GM12878 (cell line): Measurements from ENCODE around the gene FOLR3. TPM values are rescaled to one million over a fixed set of nuclear protein-coding genes. Genes with fewer than 3 reads are reported as not detected.

ENCODE experiments used
- ATAC-seq: fragments of 200-7000 bp; cut with Tn5 transposase; 3 replicates; pipeline ENCODE4 v1.9.1; 2020; ENCODE audit warnings: mild to moderate bottlenecking, moderate library complexity
- BruUV-seq: library from RNA; stranded (reverse); fragments of 400-500 nt; replicated peaks from 2 replicates; lab custom pipeline; 2021; lab: Mats Ljungman, UMichigan
- CTCF ChIA-PET: fragments of 300-600 bp; sonication (Branson Sonifier 250); formaldehyde crosslinking; extraction: SDS; loops from one replicate; lab custom pipeline; 2021; ENCODE audit warnings: inconsistent platforms; lab: Yijun Ruan, JAX
- POLR2A ChIA-PET: fragments of 350-600 bp; formaldehyde crosslinking; extraction: SDS; loops from one replicate; lab custom pipeline; 2021; ENCODE audit warnings: inconsistent platforms; lab: Charles Lee
- RAD21 ChIA-PET: fragments of 300-600 bp; sonication (Branson Sonifier 250); formaldehyde crosslinking; loops from one replicate; lab custom pipeline; 2023; ENCODE audit warnings: antibody characterized with exemption; ENCODE audit not compliant: unreplicated experiment; lab: Charles Lee
- SMC1A ChIA-PET: fragments of 300-600 bp; sonication (Branson Sonifier 250); formaldehyde crosslinking; loops from one replicate; lab custom pipeline; 2023; ENCODE audit not compliant: unreplicated experiment, uncharacterized antibody; lab: Charles Lee
- DNase-seq: peaks from one replicate; pipeline ENCODE4 v3.0.0-alpha.2; 2011; ENCODE audit warnings: low read depth, low spot score
- FAIRE-seq: peaks from 3 replicates; lab custom pipeline; 2011; peaks lifted over from hg19 to GRCh38; lab: Jason Lieb, UNC
- H2AFZ ChIP-seq: 2 replicates; pipeline ENCODE4 v1.6.0; 2011; ENCODE audit warnings: low read depth, low read length, control low read depth; ENCODE audit not compliant: control insufficient read depth
- H3K27ac ChIP-seq: 2 replicates; pipeline ENCODE4 v1.5.1; 2011; ENCODE audit warnings: control low read depth; ENCODE audit not compliant: control insufficient read depth, insufficient read depth
- H3K27me3 ChIP-seq, 2 experiments: replicated peaks in 1 of 2; 2 replicates each; pipeline versions ENCODE4 v1.6.0 to v1.6.1; 2011; ENCODE audit warnings: low read length in 1 of 2; ENCODE audit not compliant: control insufficient read depth in 2 of 2, insufficient read depth in 2 of 2
- H3K36me3 ChIP-seq, 2 experiments: 2 replicates each; pipeline ENCODE4 v1.5.1; 2011; ENCODE audit warnings: low read length in 1 of 2; ENCODE audit not compliant: control insufficient read depth in 2 of 2, insufficient read depth in 2 of 2
- H3K4me1 ChIP-seq: 2 replicates; pipeline ENCODE4 v1.6.1; 2011; ENCODE audit warnings: mild to moderate bottlenecking, low read length, moderate library complexity, mixed read lengths; ENCODE audit not compliant: control insufficient read depth, insufficient read depth
- H3K4me2 ChIP-seq: 2 replicates; pipeline ENCODE4 v1.6.0; 2011; ENCODE audit warnings: control low read depth; ENCODE audit not compliant: control insufficient read depth, insufficient read depth
- H3K4me3 ChIP-seq: fragments of 200-600 bp; sonication (generic); 2 replicates; pipeline ENCODE4 v1.5.1; 2016
- H3K79me2 ChIP-seq: 2 replicates; pipeline ENCODE4 v1.6.0; 2011; ENCODE audit warnings: low read length; ENCODE audit not compliant: control insufficient read depth, insufficient read depth
- H3K9ac ChIP-seq: 2 replicates; pipeline ENCODE4 v1.8.0; 2011; ENCODE audit warnings: low read length, control low read depth, mixed read lengths; ENCODE audit not compliant: control insufficient read depth, insufficient read depth
- H3K9me3 ChIP-seq: replicated peaks from 3 replicates; pipeline ENCODE4 v1.5.1; 2011; ENCODE audit warnings: mild to moderate bottlenecking, low read length; ENCODE audit not compliant: control insufficient read depth, insufficient read depth
- H4K20me1 ChIP-seq: 2 replicates; pipeline ENCODE4 v1.6.0; 2011; ENCODE audit not compliant: control insufficient read depth, insufficient read depth
- ASH2L ChIP-seq: fragments of 300-600, 200-600 bp; sonication (generic); IDR thresholded peaks from 2 replicates; pipeline ENCODE4 v1.6.1; 2017; ENCODE audit warnings: low read depth, mild to moderate bottlenecking, borderline replicate concordance
- BHLHE40 ChIP-seq, 2 experiments: fragments of 450-650 bp in 1 of 2; IDR thresholded peaks; 2 replicates each; pipeline ENCODE4 v1.6.1; 2011 to 2017; ENCODE audit warnings: low read depth in 2 of 2, borderline replicate concordance in 1 of 2, improper control_type of control experiment in 1 of 2, low read length in 1 of 2, mild to moderate bottlenecking in 1 of 2
- CBX3 ChIP-seq: fragments of 200-600 bp; sonication (generic); IDR thresholded peaks from 2 replicates; pipeline ENCODE4 v1.6.1; 2016; ENCODE audit warnings: low read depth, borderline replicate concordance
- ESRRA ChIP-seq: IDR thresholded peaks from 2 replicates; pipeline ENCODE4 v1.6.1; 2012; ENCODE audit warnings: mild to moderate bottlenecking, low read length, improper control_type of control experiment
- FOXM1 ChIP-seq: IDR thresholded peaks from 2 replicates; pipeline ENCODE4 v1.6.1; 2012; ENCODE audit warnings: low read depth, mild to moderate bottlenecking, inconsistent platforms, low read length, moderate library complexity
- IRF4 ChIP-seq: IDR thresholded peaks from 2 replicates; pipeline ENCODE4 v1.6.1; 2011; ENCODE audit warnings: low read depth, low read length
- NFIC ChIP-seq: IDR thresholded peaks from 2 replicates; pipeline ENCODE4 v1.6.1; 2012; ENCODE audit warnings: low read depth, mild to moderate bottlenecking, inconsistent platforms, low read length, moderate library complexity
- POLR2A ChIP-seq: IDR thresholded peaks from 2 replicates; pipeline ENCODE4 v1.6.1; 2011; ENCODE audit warnings: low read depth, mild to moderate bottlenecking, low read length
- SMARCA5 ChIP-seq: fragments of 450-650 bp; IDR thresholded peaks from 2 replicates; pipeline ENCODE4 v1.6.1; 2017; ENCODE audit warnings: mild to moderate bottlenecking
- USF2 ChIP-seq: IDR thresholded peaks from 2 replicates; pipeline ENCODE4 v1.6.1; 2011; ENCODE audit warnings: low read depth, low read length, improper control_type of control experiment, borderline replicate concordance
- ZNF687 ChIP-seq: fragments of 450-650 bp; IDR thresholded peaks from 2 replicates; pipeline ENCODE4 v1.6.1; 2017; ENCODE audit warnings: mild to moderate bottlenecking, moderate library complexity
- WGBS: methylation state at CpG from one replicate; pipeline ENCODE4 v1.1.6; 2016; ENCODE audit warnings: low lambda C conversion rate; ENCODE audit not compliant: insufficient replicate concordance, insufficient coverage; ENCODE audit errors: missing lambda C conversion rate; 5-methylcytosine and 5-hydroxymethylcytosine counted together
- in situ Hi-C: fragments of 300-500 bp; cut with MboI; formaldehyde crosslinking; loops from 9 replicates; pipeline ENCODE4 v1.14.3; 2018; ENCODE audit warnings: mixed read lengths
- intact Hi-C: fragments of 100-400 bp; cut with micrococcal nuclease; formaldehyde crosslinking; loops from one replicate; pipeline ENCODE4 v1.14.2; 2022; ENCODE audit not compliant: unreplicated experiment
- polyA plus RNA-seq, 11 experiments: library from polyadenylated mRNA; depleted of rRNA in 4 of 11; unstranded in 6 of 11; stranded (reverse) in 5 of 11; fragments of >200 nt; fragmentation: Nextera tagmentation in 4 of 11; fragmentation: Illumina TruSeq in 1 of 11; extraction: Ambion mirVana in 4 of 11; extraction: Trizol in 1 of 11; gene quantifications; 1 replicate in 1 of 11; 2 replicates in 10 of 11; pipeline versions ENCODE4 v1.2.1 to v1.2.3, GENCODE V29; 2011 to 2016; ENCODE audit warnings: inconsistent platforms in 2 of 11, missing spikeins in 2 of 11, low read depth in 1 of 11
- total RNA-seq, 4 experiments: library from RNA; depleted of rRNA in 3 of 4; stranded (reverse); fragments of >200 nt in 3 of 4; fragmentation: Illumina TruSeq in 1 of 4; extraction: Trizol in 1 of 4; gene quantifications; 2 replicates each; pipeline versions ENCODE4 v1.2.1 to v1.2.3, GENCODE V29; 2013 to 2021
- TF ChIP-seq, protein P1 (sequence below): fragments of 450-650 bp; formaldehyde crosslinking; IDR thresholded peaks from 2 replicates; pipeline ENCODE4 v1.4.0; 2020; ENCODE audit warnings: mild to moderate bottlenecking, moderate library complexity

FOLR3 gene
- total and polyA plus RNA-seq, 10 of the 15 experiments (the other 5 are each of a cell fraction or from before 2014, with no cell fraction given) = not detected

DNA sequence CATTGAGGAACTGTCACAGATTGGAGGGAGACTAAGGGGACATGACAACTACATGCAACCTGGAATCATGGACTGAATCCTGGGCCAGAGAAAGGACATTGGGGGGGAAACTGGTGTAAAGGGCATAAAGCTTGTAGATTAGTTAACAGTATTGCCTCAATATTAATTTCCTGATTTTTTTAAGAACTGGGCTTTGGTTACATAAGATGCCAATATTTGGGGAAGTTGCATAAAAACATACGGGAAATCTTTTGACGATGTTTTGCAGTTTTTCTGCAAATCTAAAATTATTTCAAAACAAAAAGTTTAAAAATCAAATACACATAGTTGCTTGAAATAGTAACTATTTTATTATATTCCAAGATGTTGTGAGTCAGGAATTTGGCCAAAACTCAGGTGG is 2.9 kb upstream of the FOLR3 start (continued):
- no peak for TF ChIP-seq ZNF687

DNA sequence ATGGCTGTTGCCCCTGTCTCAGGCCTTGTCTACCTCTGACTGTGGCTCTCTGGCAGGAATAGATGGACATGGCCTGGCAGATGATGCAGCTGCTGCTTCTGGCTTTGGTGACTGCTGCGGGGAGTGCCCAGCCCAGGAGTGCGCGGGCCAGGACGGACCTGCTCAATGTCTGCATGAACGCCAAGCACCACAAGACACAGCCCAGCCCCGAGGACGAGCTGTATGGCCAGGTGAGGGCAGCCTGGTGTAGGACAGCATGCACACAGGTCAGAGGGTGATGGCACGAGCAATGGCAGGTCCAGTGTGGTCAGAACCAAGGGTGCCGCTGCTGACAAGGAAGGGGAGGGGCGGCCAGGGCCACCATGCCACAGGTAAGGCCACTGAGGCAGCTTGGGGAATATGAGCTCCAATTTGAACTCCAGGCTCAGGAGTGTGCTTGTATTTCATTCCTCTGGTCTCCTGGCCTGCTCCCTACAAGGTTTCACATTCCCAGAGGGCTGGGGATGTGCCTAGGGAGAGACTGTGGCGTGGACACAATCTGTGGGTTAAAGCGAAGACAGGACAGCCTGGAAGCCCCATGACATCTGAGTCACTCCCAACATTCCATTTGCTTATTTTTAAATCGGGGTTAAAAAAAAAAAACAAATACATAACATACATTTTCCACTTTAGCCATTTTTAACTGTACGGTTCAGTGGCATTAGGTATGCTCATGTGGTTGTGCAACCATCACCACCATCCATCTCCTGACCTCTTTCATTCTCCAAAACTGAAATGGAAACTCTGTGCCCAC is 562 bp downstream of the FOLR3 start:
- peaks cover 2% of the 10 kb centered on the region; the same call in 1 of the 3 replicates for H3K9me3 ChIP-seq
- H3K4me2 ChIP-seq = no peak overlapping the region
- H3K36me3 ChIP-seq = no peaks in the 10 kb centered on the region
- no peak overlapping the region for H3K4me3 ChIP-seq
- no peaks in the 10 kb centered on the region for H3K27me3 ChIP-seq
- BruUV-seq = no TSS peak
- H3K4me1 ChIP-seq = no peaks in the 10 kb centered on the region
- no peaks in the 10 kb centered on the region for H4K20me1 ChIP-seq
- CTCF ChIA-PET = interaction anchor here (1.2 to 1.5 kb wide), 2 partner anchors 8 to 335 kb away, joined by 3 to 5 read pairs; no protein-coding TSS in a partner anchor
- WGBS = 49% methylated on average over 11 of the region's 14 CpGs
- DNase-seq (no peak), FAIRE-seq (no peak), ATAC-seq (no peak)
- POLR2A ChIA-PET = no interaction called here
- no peak overlapping the region for H3K9ac ChIP-seq
- TF ChIP-seq USF2 = no peak
- no peak for TF ChIP-seq POLR2A
- no peak for TF ChIP-seq SMARCA5
- no peak for TF ChIP-seq IRF4
- TF ChIP-seq CBX3 = no peak
- TF ChIP-seq, protein P1, sequence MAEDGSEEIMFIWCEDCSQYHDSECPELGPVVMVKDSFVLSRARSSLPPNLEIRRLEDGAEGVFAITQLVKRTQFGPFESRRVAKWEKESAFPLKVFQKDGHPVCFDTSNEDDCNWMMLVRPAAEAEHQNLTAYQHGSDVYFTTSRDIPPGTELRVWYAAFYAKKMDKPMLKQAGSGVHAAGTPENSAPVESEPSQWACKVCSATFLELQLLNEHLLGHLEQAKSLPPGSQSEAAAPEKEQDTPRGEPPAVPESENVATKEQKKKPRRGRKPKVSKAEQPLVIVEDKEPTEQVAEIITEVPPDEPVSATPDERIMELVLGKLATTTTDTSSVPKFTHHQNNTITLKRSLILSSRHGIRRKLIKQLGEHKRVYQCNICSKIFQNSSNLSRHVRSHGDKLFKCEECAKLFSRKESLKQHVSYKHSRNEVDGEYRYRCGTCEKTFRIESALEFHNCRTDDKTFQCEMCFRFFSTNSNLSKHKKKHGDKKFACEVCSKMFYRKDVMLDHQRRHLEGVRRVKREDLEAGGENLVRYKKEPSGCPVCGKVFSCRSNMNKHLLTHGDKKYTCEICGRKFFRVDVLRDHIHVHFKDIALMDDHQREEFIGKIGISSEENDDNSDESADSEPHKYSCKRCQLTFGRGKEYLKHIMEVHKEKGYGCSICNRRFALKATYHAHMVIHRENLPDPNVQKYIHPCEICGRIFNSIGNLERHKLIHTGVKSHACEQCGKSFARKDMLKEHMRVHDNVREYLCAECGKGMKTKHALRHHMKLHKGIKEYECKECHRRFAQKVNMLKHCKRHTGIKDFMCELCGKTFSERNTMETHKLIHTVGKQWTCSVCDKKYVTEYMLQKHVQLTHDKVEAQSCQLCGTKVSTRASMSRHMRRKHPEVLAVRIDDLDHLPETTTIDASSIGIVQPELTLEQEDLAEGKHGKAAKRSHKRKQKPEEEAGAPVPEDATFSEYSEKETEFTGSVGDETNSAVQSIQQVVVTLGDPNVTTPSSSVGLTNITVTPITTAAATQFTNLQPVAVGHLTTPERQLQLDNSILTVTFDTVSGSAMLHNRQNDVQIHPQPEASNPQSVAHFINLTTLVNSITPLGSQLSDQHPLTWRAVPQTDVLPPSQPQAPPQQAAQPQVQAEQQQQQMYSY = no peak
- TF ChIP-seq FOXM1 = no peak
- TF ChIP-seq NFIC = no peak
- no peak for TF ChIP-seq ESRRA
- TF ChIP-seq BHLHE40 (IDR thresholded peaks at IDR 0.05; ENCODE audit: borderline replicate concordance in 1 of 2, low read depth in 2 of 2, low read length in 1 of 2) = no peak
- no peak for TF ChIP-seq ASH2L
- in situ Hi-C loops = no loop called here
- H3K27ac ChIP-seq = no peak overlapping the region
- H2AFZ ChIP-seq = no peak overlapping the region
- intact Hi-C loops = no loop called here
- no peaks in the 10 kb centered on the region for H3K79me2 ChIP-seq
- SMC1A ChIA-PET = interaction anchor here (1.0 kb wide), 1 partner anchor 8 kb away, joined by 3 read pairs; no protein-coding TSS in a partner anchor
- RAD21 ChIA-PET = no interaction called here
